Measurements from ENCODE around the gene NAT16. TPM values are rescaled to one million over a fixed set of nuclear protein-coding genes. Genes with fewer than 3 reads are reported as not detected.
A peak's percentile ranks its signal among the peaks of the same experiment; 100 is the strongest.

Gene NAT16
- total RNA-seq, 1 experiment from 2014 or later = not detected

DNA sequence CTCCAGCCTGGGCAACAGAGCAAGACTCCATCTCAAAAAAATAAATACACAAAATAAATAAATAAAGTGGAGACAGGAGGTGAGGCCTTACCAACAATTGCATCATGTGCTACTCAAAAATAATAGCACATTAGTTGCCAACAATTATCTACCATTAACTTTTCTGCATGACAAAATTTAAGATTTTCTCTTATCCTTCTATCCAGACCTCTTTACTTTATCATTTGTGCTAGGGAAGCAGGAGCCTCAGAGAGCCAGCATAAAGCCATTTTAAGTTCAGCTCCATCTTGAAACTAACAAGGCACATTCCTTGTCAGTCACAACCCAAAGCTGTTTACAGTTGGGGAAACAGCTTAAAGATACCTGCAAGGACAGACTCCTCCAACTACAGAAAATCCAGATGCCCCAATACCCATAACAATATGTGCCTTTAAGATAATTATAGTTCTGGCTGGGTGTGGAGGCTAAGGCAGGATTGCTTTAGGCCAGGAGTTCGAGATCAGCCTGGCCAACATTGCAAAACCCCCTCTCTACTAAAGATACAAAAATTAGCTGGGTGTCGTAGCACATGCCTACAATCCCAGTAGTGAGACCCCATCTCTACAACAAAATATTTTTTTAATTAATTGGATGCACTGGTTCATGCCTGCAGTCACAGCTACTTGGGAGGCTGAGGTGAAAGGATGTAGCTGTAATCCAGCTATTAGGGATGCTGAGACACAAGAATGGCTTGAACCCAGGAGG lies 28.0 kb downstream of the NAT16 start:
- intact Hi-C loops (cut with micrococcal nuclease; ENCODE audit: unreplicated experiment) = no loop called here
- Mint-ChIP-seq H3K27ac (ENCODE audit: unreplicated experiment) (no peak overlapping the region), H3K4me1 (ENCODE audit: low read depth, unreplicated experiment) (peaks cover 7% of the 10 kb centered on the region), H3K27me3 (ENCODE audit: unreplicated experiment) (no peaks in the 10 kb centered on the region), H3K9me3 (ENCODE audit: low read depth, unreplicated experiment) (no peaks in the 10 kb centered on the region), H3K36me3 (ENCODE audit: insufficient read depth, unreplicated experiment) (peaks cover 27% of the 10 kb centered on the region), H3K4me3 (ENCODE audit: low read depth, unreplicated experiment) (no peak overlapping the region)
- BruUV-seq (replicated peaks) = no TSS peak
- TF ChIP-seq, protein P1, sequence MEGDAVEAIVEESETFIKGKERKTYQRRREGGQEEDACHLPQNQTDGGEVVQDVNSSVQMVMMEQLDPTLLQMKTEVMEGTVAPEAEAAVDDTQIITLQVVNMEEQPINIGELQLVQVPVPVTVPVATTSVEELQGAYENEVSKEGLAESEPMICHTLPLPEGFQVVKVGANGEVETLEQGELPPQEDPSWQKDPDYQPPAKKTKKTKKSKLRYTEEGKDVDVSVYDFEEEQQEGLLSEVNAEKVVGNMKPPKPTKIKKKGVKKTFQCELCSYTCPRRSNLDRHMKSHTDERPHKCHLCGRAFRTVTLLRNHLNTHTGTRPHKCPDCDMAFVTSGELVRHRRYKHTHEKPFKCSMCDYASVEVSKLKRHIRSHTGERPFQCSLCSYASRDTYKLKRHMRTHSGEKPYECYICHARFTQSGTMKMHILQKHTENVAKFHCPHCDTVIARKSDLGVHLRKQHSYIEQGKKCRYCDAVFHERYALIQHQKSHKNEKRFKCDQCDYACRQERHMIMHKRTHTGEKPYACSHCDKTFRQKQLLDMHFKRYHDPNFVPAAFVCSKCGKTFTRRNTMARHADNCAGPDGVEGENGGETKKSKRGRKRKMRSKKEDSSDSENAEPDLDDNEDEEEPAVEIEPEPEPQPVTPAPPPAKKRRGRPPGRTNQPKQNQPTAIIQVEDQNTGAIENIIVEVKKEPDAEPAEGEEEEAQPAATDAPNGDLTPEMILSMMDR (IDR thresholded peaks at IDR 0.05; ENCODE audit: unreplicated experiment) = no peak
- CTCF ChIA-PET = no interaction called here
- DNase-seq = no peak

DNA sequence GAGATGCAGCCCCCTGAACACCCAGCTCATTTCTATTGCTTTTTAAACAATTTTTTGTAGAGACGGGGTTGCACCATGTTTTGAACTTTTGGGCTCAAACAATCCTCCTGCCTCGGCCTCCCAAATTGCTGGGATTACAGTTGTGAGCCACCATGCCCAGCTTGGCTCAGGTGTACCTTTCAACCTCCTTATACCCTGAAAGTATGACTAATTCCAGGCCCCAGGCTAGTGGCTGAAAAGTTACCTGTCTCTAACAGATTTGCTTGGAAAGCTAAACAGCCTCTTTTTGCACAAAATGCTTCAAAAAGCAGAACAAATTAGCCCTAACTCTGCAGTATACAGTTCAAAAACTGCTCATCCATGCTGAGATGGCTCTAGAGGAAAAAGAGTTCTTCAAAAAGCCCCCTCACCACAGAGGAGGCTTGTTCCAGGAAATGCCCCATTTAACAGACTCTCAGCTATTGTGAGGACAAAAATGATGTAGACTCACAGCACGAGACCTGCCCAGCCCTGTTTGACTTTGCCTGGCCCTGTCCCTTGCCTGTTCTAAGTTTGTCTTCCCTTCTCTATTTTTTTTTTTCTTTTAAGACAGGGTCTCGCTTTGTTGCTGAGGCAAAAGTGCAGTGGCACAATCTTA lies 39.2 kb downstream of the NAT16 start:
- TF ChIP-seq, protein P1 (IDR thresholded peaks at IDR 0.05; ENCODE audit: unreplicated experiment) = no peak
- Mint-ChIP-seq H3K4me3 (ENCODE audit: low read depth, unreplicated experiment) (no peak overlapping the region), H3K36me3 (ENCODE audit: insufficient read depth, unreplicated experiment) (peaks cover 7% of the 10 kb centered on the region), H3K27ac (ENCODE audit: unreplicated experiment) (peak overlapping the region; percentile 49), H3K9me3 (ENCODE audit: low read depth, unreplicated experiment) (no peaks in the 10 kb centered on the region), H3K4me1 (ENCODE audit: low read depth, unreplicated experiment) (peaks cover 22% of the 10 kb centered on the region), H3K27me3 (ENCODE audit: unreplicated experiment) (no peaks in the 10 kb centered on the region)
- intact Hi-C loops (cut with micrococcal nuclease; ENCODE audit: unreplicated experiment) = loop anchor here (10.0 kb wide), 1 partner anchor 144 kb away; no protein-coding TSS in a partner anchor
- no TSS peak for BruUV-seq (replicated peaks)
- DNase-seq = no peak
- CTCF ChIA-PET = interaction anchor here (0.5 to 1.7 kb wide), 2 partner anchors 46 to 52 kb away, joined by 6 to 7 read pairs; no protein-coding TSS in a partner anchor

DNA sequence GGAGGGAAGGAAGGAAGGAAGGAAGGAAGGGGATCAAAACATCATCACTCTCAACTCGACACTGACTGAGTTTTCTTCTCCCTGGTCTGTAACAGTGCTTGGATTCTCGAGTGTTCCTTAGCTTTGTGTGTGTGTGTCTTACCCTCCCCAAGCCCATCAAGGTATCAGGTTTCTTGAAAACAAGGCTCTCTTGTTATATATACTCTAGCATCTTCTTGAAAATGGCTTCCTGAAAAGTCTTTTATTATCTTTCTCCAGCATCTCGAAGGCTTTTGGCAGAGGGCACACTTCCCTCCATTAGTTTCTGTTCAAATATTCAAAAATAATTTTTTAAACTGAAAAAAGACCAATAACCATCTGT lies 39.8 kb downstream of the NAT16 start:
- no peaks in the 10 kb centered on the region for H3K27me3 Mint-ChIP-seq (ENCODE audit: unreplicated experiment)
- no peak for DNase-seq

DNA sequence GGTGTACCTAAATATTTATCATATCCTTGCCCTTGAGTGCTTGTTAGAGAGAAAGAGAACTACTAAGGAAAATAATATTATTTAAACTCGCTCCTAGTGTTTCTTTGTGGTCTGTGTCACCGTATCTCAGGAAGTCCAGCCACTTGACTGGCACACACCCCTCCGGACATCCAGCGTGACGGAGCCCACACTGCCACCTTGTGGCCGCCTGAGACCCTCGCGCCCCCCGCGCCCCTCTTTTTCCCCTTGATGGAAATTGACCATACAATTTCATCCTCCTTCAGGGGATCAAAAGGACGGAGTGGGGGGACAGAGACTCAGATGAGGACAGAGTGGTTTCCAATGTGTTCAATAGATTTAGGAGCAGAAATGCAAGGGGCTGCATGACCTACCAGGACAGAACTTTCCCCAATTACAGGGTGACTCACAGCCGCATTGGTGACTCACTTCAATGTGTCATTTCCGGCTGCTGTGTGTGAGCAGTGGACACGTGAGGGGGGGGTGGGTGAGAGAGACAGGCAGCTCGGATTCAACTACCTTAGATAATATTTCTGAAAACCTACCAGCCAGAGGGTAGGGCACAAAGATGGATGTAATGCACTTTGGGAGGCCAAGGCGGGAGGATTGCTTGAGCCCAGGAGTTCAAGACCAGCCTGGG lies 41.8 kb downstream of the NAT16 start:
- CTCF ChIA-PET = interaction anchor here (0.6 to 0.7 kb wide), 2 partner anchors 43 to 80 kb away, joined by 3 read pairs; partner anchors contain the start of gene ZNHIT1
- TF ChIP-seq, protein P1 (IDR thresholded peaks at IDR 0.05; ENCODE audit: unreplicated experiment) = peak; percentile 74
- peaks cover 30% of the 10 kb centered on the region for H3K4me1 Mint-ChIP-seq (ENCODE audit: low read depth, unreplicated experiment)
- BruUV-seq (replicated peaks) = no TSS peak
- H3K4me3 Mint-ChIP-seq (ENCODE audit: low read depth, unreplicated experiment) = peak overlapping the region; percentile 66
- H3K36me3 Mint-ChIP-seq (ENCODE audit: insufficient read depth, unreplicated experiment) = peaks cover 7% of the 10 kb centered on the region
- H3K27ac Mint-ChIP-seq (ENCODE audit: unreplicated experiment) = peak overlapping the region; percentile 96
- no peaks in the 10 kb centered on the region for H3K27me3 Mint-ChIP-seq (ENCODE audit: unreplicated experiment)
- peak; percentile 82 for DNase-seq
- intact Hi-C loops (cut with micrococcal nuclease; ENCODE audit: unreplicated experiment) = loop anchor here (1.0 kb wide), 1 partner anchor 38 kb away; no protein-coding TSS in a partner anchor
- no peaks in the 10 kb centered on the region for H3K9me3 Mint-ChIP-seq (ENCODE audit: low read depth, unreplicated experiment)

More for the DNA sequence above, 39.8 kb downstream of the NAT16 start:
- BruUV-seq (replicated peaks) = no TSS peak
- Mint-ChIP-seq H3K27ac (ENCODE audit: unreplicated experiment) (peak overlapping the region; percentile 49), H3K36me3 (ENCODE audit: insufficient read depth, unreplicated experiment) (peaks cover 7% of the 10 kb centered on the region), H3K4me1 (ENCODE audit: low read depth, unreplicated experiment) (peaks cover 23% of the 10 kb centered on the region), H3K4me3 (ENCODE audit: low read depth, unreplicated experiment) (no peak overlapping the region), H3K9me3 (ENCODE audit: low read depth, unreplicated experiment) (no peaks in the 10 kb centered on the region)
- intact Hi-C loops (cut with micrococcal nuclease; ENCODE audit: unreplicated experiment) = loop anchor here (10.0 kb wide), 1 partner anchor 144 kb away; no protein-coding TSS in a partner anchor
- TF ChIP-seq, protein P1 (IDR thresholded peaks at IDR 0.05; ENCODE audit: unreplicated experiment) = no peak
- CTCF ChIA-PET = interaction anchor here (1.7 kb wide), 1 partner anchor 52 kb away, joined by 6 read pairs; no protein-coding TSS in a partner anchor

Data from Calu3 (cell line).